Measurements from ENCODE around the gene SURF1.

DNA sequence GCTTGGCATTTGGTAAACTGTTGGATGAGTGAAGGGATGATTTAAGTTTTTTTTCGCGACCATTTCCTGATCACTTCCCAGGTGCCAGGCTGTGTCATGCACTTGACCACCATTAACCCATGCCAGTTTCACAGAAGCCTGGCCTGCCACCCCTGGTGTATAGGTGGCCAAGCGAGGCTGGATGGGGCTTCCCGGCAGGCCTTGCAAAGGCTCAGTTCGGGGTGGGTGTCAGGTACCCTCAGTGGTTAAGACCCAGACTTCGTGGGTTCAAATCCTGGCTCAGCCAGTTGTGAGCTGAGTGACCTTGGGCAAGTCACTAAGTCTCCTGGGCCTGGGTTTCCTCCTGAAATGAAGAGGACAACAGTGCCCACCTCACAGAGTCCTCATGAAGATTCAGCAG, 10.7 kb downstream of the SURF1 start:
- TF ChIP-seq, protein P1, sequence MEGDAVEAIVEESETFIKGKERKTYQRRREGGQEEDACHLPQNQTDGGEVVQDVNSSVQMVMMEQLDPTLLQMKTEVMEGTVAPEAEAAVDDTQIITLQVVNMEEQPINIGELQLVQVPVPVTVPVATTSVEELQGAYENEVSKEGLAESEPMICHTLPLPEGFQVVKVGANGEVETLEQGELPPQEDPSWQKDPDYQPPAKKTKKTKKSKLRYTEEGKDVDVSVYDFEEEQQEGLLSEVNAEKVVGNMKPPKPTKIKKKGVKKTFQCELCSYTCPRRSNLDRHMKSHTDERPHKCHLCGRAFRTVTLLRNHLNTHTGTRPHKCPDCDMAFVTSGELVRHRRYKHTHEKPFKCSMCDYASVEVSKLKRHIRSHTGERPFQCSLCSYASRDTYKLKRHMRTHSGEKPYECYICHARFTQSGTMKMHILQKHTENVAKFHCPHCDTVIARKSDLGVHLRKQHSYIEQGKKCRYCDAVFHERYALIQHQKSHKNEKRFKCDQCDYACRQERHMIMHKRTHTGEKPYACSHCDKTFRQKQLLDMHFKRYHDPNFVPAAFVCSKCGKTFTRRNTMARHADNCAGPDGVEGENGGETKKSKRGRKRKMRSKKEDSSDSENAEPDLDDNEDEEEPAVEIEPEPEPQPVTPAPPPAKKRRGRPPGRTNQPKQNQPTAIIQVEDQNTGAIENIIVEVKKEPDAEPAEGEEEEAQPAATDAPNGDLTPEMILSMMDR (IDR thresholded peaks at IDR 0.05): no peak
- TF ChIP-seq POLR2A (IDR thresholded peaks at IDR 0.05) (no peak), POLR2AphosphoS5 (IDR thresholded peaks at IDR 0.05) (no peak), EP300 (IDR thresholded peaks at IDR 0.05; ENCODE audit: low read depth) (no peak)
